C4-2B (cell line): ENCODE results near the gene VWA5A.

Experiments
- CTCF ChIP-seq: fragments of 450-650 bp; conservative IDR thresholded peaks from 2 replicates; pipeline ENCODE4 v1.5.1; 2017; ENCODE audit warnings: mild to moderate bottlenecking
- ZFX ChIP-seq: fragments of 450-650 bp; IDR thresholded peaks from 2 replicates; pipeline ENCODE4 v1.6.1; 2017

DNA sequence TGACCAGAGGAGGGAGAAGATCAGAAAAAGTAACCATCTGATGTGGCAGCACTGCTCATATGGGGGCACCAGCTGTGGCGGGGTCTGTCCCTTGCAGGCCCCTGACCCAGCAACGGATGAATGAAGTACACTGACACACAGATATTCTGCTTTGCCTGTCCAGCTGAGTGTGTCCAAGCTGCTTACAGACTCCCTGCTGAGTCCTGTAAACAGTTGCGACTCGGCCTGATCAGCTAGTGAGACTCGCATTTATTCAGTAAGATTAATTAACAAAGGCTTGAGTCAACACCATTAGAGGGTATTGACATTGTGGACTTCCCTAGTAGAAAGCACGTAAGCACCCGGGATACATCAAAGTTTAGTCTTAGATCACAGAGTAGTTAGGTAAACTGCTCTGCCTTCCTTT lies 52.6 kb downstream of the VWA5A start:
- TF ChIP-seq CTCF (no peak), ZFX (no peak)
